Hematopoietic multipotent progenitor cell treated with erythropoietin and hydrocortisone succinate and interleukin-3 and kit ligand, for 4 days (in vitro differentiated cells): ENCODE measurements around the gene CENPB.
"Not testable (repeated sequence)": the region's sequence is repeated elsewhere in the genome, so short reads cannot be mapped to it uniquely, and the experiment has no call there.

Experiments
- DNase-seq: peaks from one replicate; pipeline ENCODE4 v3.0.0-alpha.2; 2015

CENPB gene

GRCh38 chr20:3808544-3808943, 22.0 kb upstream of the CENPB start:
- no peak for DNase-seq

- DNase-seq = no peak
Observed at GRCh38 chr20:3804781-3805180, 18.2 kb upstream of the CENPB start.

- DNase-seq = no peak
Observed at GRCh38 chr20:3804254-3804751, 17.8 kb upstream of the CENPB start.

DNA sequence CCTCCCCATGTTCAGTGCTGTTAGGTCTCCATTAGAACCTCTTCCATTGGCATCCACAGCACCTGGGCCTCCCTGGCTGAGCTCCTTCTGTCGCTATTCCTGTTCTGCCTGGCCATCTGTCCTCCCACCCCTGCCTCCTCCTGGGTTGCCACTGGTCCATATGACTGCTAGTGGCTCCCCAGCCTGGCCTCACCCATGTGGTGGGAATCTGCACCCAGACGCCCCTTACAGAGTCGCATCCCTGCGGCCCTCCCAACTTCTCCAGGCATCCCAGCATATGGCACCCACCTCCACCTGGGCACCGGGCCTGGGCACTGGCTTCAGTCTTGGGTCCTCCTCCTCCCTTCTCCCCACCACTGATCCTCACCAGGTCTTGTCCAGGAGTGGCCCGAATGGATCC, 17.3 kb upstream of the CENPB start:
- no peak for DNase-seq

- DNase-seq = no peak
Observed at GRCh38 chr20:3803289-3803688, 16.7 kb upstream of the CENPB start.

DNA sequence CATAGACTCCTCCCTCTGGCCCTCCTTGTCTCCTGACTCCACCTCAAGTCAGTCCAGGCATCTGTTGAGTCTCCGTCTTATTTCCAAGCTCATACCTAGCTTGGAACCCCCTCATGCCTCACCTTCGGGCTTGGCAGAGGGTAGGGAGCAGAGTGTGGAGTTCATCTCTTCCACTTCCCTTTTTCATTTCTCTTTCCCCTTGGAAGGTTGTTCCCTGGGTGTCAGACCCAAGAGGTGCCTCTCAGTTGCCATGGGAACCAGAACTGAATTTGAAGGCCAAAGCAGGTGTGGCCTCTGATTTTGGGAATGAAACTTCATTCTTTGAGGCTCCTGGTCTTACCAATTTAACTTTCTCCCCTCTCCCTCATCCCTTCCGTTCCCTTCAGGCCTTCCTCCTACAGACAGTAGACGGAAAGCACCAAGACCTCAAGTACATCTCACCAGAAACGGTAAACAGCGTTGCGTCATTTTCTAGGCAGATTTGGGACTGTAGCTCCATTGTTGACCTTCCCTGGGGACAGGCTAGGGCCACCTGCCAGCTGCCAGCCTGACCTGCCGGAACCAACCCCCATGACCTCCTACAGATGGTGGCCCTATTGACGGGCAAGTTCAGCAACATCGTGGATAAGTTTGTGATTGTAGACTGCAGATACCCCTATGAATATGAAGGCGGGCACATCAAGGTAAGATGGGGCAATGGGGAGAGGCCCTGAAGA, 16.1 kb upstream of the CENPB start:
- no peak for DNase-seq

- no peak for DNase-seq
Observed at GRCh38 chr20:3801846-3802245, 15.3 kb upstream of the CENPB start.

DNA sequence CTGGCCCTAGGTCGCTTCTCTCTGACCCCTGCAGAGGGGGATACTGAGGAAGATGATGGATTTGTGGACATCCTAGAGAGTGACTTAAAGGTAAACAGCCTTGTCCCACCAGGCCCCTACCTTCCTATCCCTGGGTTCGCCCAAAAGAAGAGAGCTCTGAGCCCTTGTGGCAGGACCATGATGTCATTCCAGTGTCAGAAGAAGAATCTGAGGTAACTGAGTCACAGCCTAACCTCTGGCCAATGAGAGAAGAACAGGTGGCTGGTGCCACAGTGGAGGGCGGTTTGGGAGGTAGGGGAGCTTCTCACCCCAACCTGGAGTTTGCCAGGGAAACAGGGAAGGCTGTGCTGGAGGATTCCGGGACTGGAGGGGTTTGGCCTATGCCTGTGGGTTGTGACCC, 14.8 kb upstream of the CENPB start:
- DNase-seq = no peak

DNA sequence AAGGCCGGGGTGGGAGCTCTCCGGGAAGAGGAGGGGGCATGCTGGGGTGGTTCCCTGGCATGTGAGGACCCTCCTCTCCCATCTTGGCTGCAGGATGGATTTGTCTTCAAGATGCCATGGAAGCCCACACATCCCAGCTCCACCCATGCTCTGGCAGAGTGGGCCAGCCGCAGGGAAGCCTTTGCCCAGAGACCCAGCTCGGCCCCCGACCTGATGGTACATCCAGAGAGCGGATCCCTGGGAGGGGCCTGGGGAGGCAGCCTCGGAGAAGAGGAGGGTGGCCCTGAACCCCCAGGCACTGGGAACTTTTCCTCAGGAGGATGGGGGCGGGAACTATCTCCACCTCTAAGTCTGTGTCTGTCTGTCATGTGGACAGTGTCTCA, 14.3 kb upstream of the CENPB start:
- no peak for DNase-seq

DNA sequence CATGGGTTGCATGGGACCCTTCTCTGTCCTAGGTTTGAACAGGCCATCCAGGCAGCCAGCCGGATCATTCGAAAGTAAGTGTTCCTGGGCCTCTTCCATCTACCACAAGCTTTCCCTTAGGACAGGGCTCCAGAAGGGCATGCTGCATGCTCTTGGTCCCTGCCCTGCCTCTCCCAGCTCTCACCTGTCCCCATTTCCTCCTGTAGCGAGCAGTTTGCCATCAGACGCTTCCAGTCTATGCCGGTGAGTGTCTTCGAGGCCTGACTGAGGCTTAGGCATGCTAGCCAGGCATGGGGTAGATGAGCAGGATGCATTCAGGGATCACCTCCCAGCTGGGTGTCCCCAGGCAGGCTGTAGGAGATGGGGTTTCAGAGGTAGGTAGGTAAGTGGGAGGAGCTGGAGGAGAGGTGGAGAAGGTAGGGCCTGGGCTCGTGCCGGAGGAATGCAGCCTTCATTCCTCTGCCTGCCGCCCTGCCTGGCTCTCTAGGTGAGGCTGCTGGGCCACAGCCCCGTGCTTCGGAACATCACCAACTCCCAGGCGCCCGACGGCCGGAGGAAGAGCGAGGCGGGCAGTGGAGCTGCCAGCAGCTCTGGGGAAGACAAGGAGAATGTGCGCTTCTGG, 13.8 kb upstream of the CENPB start:
- no peak for DNase-seq

DNA sequence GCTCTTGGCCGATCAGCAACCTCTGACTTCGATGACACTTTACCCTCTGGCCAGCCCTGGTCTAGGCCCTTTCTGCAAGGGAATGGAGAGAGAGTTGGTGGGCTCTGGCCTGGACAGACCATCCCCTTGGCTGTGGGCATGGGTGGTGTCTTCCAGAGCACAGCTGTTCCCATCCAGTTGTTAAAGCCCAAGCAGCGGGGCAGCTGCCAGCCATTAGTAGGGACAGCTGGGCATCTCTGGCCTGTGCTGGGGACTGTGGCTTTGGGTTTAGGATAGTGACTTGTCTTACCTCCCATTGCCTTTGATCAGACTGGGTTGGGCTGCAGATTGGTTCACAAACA, 12.3 kb upstream of the CENPB start:
- no peak for DNase-seq

GRCh38 chr20:3798373-3798768, 11.8 kb upstream of the CENPB start:
- no peak for DNase-seq

GRCh38 chr20:3797592-3798372, 11.2 kb upstream of the CENPB start:
- DNase-seq = no peak

DNA sequence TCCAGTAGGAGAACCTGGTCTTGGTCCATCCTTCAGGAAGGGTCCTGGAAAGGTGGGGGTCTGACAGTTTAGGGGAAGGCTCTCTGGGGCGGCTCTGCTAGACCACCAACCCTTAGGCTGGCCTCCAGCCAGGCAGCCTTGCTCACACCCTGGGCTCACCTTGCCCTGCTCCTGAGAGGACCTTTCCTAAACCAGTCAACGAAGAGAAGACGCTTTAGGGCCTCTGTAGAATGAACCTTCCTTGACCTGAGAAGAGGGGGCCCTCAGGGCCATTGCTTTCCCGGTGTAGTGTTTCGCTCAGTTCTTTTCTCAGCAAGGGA, 10.6 kb upstream of the CENPB start:
- no peak for DNase-seq

DNA sequence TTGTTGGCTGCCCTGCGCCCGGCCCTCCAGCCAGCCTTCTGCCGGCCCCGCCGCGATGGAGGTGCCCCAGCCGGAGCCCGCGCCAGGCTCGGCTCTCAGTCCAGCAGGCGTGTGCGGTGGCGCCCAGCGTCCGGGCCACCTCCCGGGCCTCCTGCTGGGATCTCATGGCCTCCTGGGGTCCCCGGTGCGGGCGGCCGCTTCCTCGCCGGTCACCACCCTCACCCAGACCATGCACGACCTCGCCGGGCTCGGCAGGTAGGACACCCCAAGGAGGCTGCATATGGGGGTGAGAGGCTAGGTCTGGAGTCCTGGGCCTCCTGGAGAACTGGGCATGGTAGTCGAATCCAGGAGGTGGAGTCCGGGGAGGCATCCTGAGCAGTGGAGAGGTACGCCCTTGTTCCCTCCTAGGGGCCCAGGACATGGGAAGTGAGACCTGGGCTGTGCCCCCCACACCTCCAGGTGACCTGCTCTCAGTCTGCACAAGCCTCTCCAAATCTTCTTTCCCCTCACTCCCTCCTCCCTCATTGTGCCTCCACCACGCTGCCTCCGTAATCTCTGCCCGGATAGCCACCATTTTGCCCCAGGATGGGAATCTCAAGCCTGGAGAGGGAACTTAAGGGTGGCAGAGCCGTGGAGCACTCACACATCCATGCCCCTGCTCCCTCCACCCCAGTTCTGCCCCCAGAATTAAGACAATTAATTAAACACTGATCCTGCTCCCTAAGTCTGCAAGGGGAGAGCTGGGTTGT, 10.1 kb upstream of the CENPB start:
- no peak for DNase-seq

- peak; percentile 97 for DNase-seq
Observed at GRCh38 chr20:3795511-3796468, 9.2 kb upstream of the CENPB start, which contains the start of gene CDC25B. Gene CDC25B, plus strand, starts transcription at chr20:3796310. Its CDS starts 222 bp downstream, at chr20:3796532.

DNA sequence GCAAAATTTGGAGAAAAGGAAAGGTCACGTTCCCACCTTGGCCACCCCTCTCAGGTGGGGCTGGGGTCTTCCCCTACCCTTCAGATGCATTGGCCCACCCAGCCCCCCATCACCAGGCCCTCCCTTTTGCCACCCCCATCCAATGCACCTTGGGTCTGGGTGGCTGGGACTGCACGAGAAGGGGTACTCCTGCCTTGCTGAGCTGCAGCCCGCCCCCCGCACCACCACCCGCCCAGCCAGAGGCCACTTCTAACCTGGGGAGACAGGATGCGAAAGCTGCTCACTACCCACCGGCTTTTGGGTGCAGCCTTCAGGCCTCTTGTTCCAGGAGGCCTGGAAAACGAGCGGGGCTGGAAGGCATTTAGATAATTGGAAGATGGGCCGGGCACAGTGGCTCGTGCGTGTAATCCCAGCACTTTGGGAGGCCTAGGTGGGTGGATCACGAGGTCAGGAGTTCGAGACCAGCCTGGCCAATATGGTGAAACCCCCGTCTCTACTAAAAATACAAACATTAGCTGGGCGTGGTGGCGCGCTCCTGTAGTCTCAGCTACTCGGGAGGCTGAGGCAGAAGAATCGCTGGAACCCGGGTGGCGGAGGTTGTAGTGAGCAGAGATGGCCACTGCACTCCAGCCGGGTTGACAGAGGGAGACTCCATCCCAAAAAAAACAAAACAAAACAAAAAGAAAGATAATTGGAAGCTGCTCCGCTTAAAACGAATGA, 8.3 kb upstream of the CENPB start:
- DNase-seq = no peak

- DNase-seq = not testable (repeated sequence)
Observed at GRCh38 chr20:3794168-3794567, 7.6 kb upstream of the CENPB start.

- not testable (repeated sequence) for DNase-seq
Observed at GRCh38 chr20:3789201-3789600, 2.7 kb upstream of the CENPB start.

DNA sequence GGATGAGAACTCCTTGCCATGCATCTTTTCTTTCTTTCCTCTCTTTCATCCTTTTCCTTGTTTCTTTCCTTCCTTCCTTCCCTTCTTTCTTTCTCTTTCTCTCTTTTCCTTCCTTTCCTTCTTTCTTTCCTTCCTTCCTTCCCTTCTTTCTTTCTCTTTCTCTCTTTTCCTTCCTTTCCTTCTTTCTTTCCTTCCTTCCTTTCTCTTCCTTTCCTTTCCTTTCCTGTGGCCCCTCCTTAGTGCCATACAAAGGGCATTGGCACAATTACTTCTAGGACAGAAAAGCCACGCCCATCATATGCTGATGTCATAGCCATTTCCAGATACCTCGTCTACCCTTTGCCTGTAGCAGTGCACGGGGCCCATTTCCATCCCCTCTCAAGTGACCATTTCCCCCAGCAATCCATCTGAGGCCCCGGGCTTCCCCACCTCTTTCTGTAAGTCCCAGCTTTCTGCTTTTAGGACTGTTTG, 2.2 kb upstream of the CENPB start:
- DNase-seq = peak; percentile 48

- no peak for DNase-seq
Observed at GRCh38 chr20:3787324-3788014, 929 bp upstream of the CENPB start.
